HepG2 (cell line): Measurements from ENCODE around the gene ADIRF. TPM values are rescaled to one million over a fixed set of nuclear protein-coding genes. Genes with fewer than 3 reads are reported as not detected.

Experiments used
- ATAC-seq: fragments of 200-7000 bp; cut with Tn5 transposase; 3 replicates; pipeline ENCODE4 v1.9.1; 2020; ENCODE audit warnings: mild to moderate bottlenecking, moderate library complexity
- BruUV-seq: library from RNA; stranded (reverse); fragments of 400-500 nt; replicated peaks from 2 replicates; lab custom pipeline; 2021; lab: Mats Ljungman, UMichigan
- CTCF ChIA-PET: fragments of 300-600 bp; formaldehyde crosslinking; extraction: SDS; loops from one replicate; lab custom pipeline; 2021; ENCODE audit warnings: low total read pairs, inconsistent platforms, low intra/inter-chr PET ratio; lab: Yijun Ruan, JAX
- POLR2A ChIA-PET: fragments of 350-600 bp; sonication (Branson Sonifier 250); formaldehyde crosslinking; loops from one replicate; lab custom pipeline; 2020; ENCODE audit warnings: antibody characterized with exemption, inconsistent platforms; lab: Yijun Ruan, JAX
- DNase-seq: peaks from one replicate; pipeline ENCODE4 v3.0.0-alpha.2; 2015; ENCODE audit warnings: low spot score
- FAIRE-seq: peaks from 3 replicates; lab custom pipeline; 2011; peaks lifted over from hg19 to GRCh38; lab: Jason Lieb, UNC
- H2AFZ ChIP-seq: one replicate; pipeline ENCODE4 v1.6.1; 2011; ENCODE audit warnings: low read length, inconsistent platforms
- H3K27ac ChIP-seq: fragments of 300-600 bp; 3 replicates; pipeline ENCODE4 v1.8.0; 2011; ENCODE audit warnings: mixed run types, mild to moderate bottlenecking, mixed read lengths, low read length, inconsistent platforms; ENCODE audit not compliant: insufficient read depth; ENCODE audit errors: extremely low read length
- H3K27me3 ChIP-seq, 2 experiments: fragments of 200-600 bp in 1 of 2; 2 replicates in 1 of 2; 3 replicates in 1 of 2; pipeline versions ENCODE4 v1.6.0 to v1.8.0; 2011; ENCODE audit warnings: low read length in 2 of 2, mild to moderate bottlenecking in 2 of 2, moderate library complexity in 2 of 2, inconsistent platforms in 1 of 2; ENCODE audit not compliant: insufficient read depth in 2 of 2, control insufficient read depth in 1 of 2
- H3K36me3 ChIP-seq, 2 experiments: fragments of 200-600 bp in 1 of 2; replicated peaks in 1 of 2; 2 replicates in 1 of 2; 3 replicates in 1 of 2; pipeline versions ENCODE4 v1.5.1 to v1.8.0; 2011; ENCODE audit warnings: low read length in 2 of 2, inconsistent platforms in 1 of 2; ENCODE audit not compliant: insufficient read depth in 2 of 2, control insufficient read depth in 1 of 2
- H3K4me1 ChIP-seq: 2 replicates; pipeline ENCODE4 v1.5.1; 2012; ENCODE audit warnings: low read length, inconsistent platforms; ENCODE audit not compliant: insufficient read depth
- H3K4me2 ChIP-seq: 2 replicates; pipeline ENCODE4 v1.6.0; 2011; ENCODE audit warnings: low read depth, low read length, inconsistent platforms
- H3K4me3 ChIP-seq, 3 experiments: fragments of 200-600 bp in 1 of 3; sonication (generic), shearing (Covaris generic) in 1 of 3; replicated peaks in 1 of 3; 2 replicates each; pipeline ENCODE4 v1.5.1; 2011 to 2016; ENCODE audit warnings: low read length in 3 of 3, inconsistent platforms in 2 of 3, low read depth in 2 of 3, mild to moderate bottlenecking in 2 of 3, control low read depth in 1 of 3, mixed read lengths in 1 of 3; ENCODE audit not compliant: insufficient read depth in 1 of 3
- H3K79me2 ChIP-seq: one replicate; pipeline ENCODE4 v1.6.1; 2011; ENCODE audit warnings: low read length, inconsistent platforms; ENCODE audit not compliant: insufficient read depth
- H3K9ac ChIP-seq: 2 replicates; pipeline ENCODE4 v1.6.0; 2011; ENCODE audit warnings: mild to moderate bottlenecking, low read depth, low read length, inconsistent platforms; ENCODE audit not compliant: insufficient read depth
- H3K9me3 ChIP-seq: 2 replicates; pipeline ENCODE4 v1.5.1; 2012; ENCODE audit warnings: mild to moderate bottlenecking, low read length
- H4K20me1 ChIP-seq: 2 replicates; pipeline ENCODE4 v1.6.0; 2011; ENCODE audit warnings: inconsistent platforms, mild to moderate bottlenecking, low read length, moderate library complexity; ENCODE audit not compliant: insufficient read depth
- CEBPG ChIP-seq: IDR thresholded peaks from 2 replicates; pipeline ENCODE4 v1.6.1; 2016
- CREM ChIP-seq, 2 experiments: sonication (generic) in 1 of 2; formaldehyde crosslinking in 1 of 2; IDR thresholded peaks; 2 replicates each; pipeline versions ENCODE4 v1.4.0 to v1.6.1; 2016 to 2020; ENCODE audit warnings: antibody characterized with exemption in 1 of 2, mild to moderate bottlenecking in 1 of 2, missing genetic modification reagents in 1 of 2
- CSRNP1 ChIP-seq: sonication (generic); formaldehyde crosslinking; IDR thresholded peaks from 2 replicates; pipeline ENCODE4 v1.8.1; 2023; ENCODE audit warnings: mild to moderate bottlenecking, missing genetic modification reagents
- HOXA3 ChIP-seq: sonication (generic); formaldehyde crosslinking; IDR thresholded peaks from 2 replicates; pipeline ENCODE4 v1.5.0; 2020; ENCODE audit warnings: missing genetic modification reagents
- HOXA9 ChIP-seq: sonication (generic); formaldehyde crosslinking; IDR thresholded peaks from 2 replicates; pipeline ENCODE4 v1.8.1; 2022; ENCODE audit warnings: missing genetic modification reagents, mild to moderate bottlenecking, moderate library complexity, borderline replicate concordance
- JUN ChIP-seq: sonication (generic); formaldehyde crosslinking; IDR thresholded peaks from 2 replicates; pipeline ENCODE4 v1.4.0; 2020; ENCODE audit warnings: mild to moderate bottlenecking, missing genetic modification reagents
- KDM2A ChIP-seq: sonication (generic); formaldehyde crosslinking; IDR thresholded peaks from 2 replicates; pipeline ENCODE4 v1.4.0; 2020; ENCODE audit warnings: low read depth, missing genetic modification reagents, borderline replicate concordance
- KLF16 ChIP-seq, 2 experiments: sonication (generic) in 1 of 2; formaldehyde crosslinking in 1 of 2; IDR thresholded peaks; 2 replicates each; pipeline versions ENCODE4 v1.6.1 to v1.8.0; 2016 to 2023; ENCODE audit warnings: missing genetic modification reagents in 2 of 2, missing compliant biosample characterization in 1 of 2
- LRRFIP1 ChIP-seq: sonication (generic); formaldehyde crosslinking; conservative IDR thresholded peaks from 2 replicates; pipeline ENCODE4 v1.4.0; 2020; ENCODE audit warnings: missing genetic modification reagents
- MED1 ChIP-seq: sonication (generic); formaldehyde crosslinking; IDR thresholded peaks from 2 replicates; pipeline ENCODE4 v1.4.0; 2020; ENCODE audit warnings: missing genetic modification reagents
- MLLT10 ChIP-seq: sonication (generic); formaldehyde crosslinking; IDR thresholded peaks from 2 replicates; pipeline ENCODE4 v1.4.0; 2020; ENCODE audit warnings: missing genetic modification reagents
- NFKB2 ChIP-seq: sonication (generic); formaldehyde crosslinking; IDR thresholded peaks from 2 replicates; pipeline ENCODE4 v1.4.0; 2020; ENCODE audit warnings: missing genetic modification reagents, borderline replicate concordance
- PITX1 ChIP-seq: sonication (generic); formaldehyde crosslinking; IDR thresholded peaks from 2 replicates; pipeline ENCODE4 v1.5.1; 2020; ENCODE audit warnings: mild to moderate bottlenecking, missing genetic modification reagents
- POLR2A ChIP-seq, 2 experiments: IDR thresholded peaks; 2 replicates each; pipeline ENCODE4 v1.6.1; 2011; ENCODE audit warnings: low read depth in 2 of 2, low read length in 2 of 2, mild to moderate bottlenecking in 1 of 2, moderate library complexity in 1 of 2; ENCODE audit not compliant: insufficient read depth in 1 of 2
- SAP130 ChIP-seq: IDR thresholded peaks from 2 replicates; pipeline ENCODE4 v1.6.1; 2016; ENCODE audit warnings: low read depth
- TGIF2 ChIP-seq: IDR thresholded peaks from 2 replicates; pipeline ENCODE4 v1.6.1; 2016; ENCODE audit warnings: control low read depth, missing compliant biosample characterization
- ZNF263 ChIP-seq: sonication (generic); formaldehyde crosslinking; IDR thresholded peaks from 2 replicates; pipeline ENCODE4 v1.4.0; 2020; ENCODE audit warnings: missing genetic modification reagents
- ZNF335 ChIP-seq: sonication (generic); formaldehyde crosslinking; IDR thresholded peaks from 2 replicates; pipeline ENCODE4 v1.4.0; 2020; ENCODE audit warnings: missing genetic modification reagents
- ZNF503 ChIP-seq: sonication (generic); formaldehyde crosslinking; IDR thresholded peaks from 2 replicates; pipeline ENCODE4 v1.4.0; 2020; ENCODE audit warnings: missing genetic modification reagents
- ZNF577 ChIP-seq: sonication (generic); formaldehyde crosslinking; IDR thresholded peaks from 2 replicates; pipeline ENCODE4 v1.4.0; 2020; ENCODE audit warnings: mild to moderate bottlenecking, low read depth, missing genetic modification reagents, borderline replicate concordance
- WGBS: methylation state at CpG from one replicate; pipeline ENCODE4 v1.1.6; 2017; ENCODE audit warnings: low lambda C conversion rate; 5-methylcytosine and 5-hydroxymethylcytosine counted together
- in situ Hi-C: cut with HindIII; loops from 2 replicates; pipeline ENCODE4 v1.10.0; 2017; ENCODE audit warnings: low pct_unique_long_range_greater_than_20kb; ENCODE audit not compliant: extremely low pct_ligation_motif_present
- intact Hi-C: fragments of 100-400 bp; cut with micrococcal nuclease; formaldehyde crosslinking; loops from one replicate; pipeline ENCODE4 v1.10.0; 2022; ENCODE audit not compliant: unreplicated experiment
- polyA plus RNA-seq, 8 experiments: library from polyadenylated mRNA; depleted of rRNA in 3 of 8; stranded (reverse) in 7 of 8; unstranded in 1 of 8; fragments of >200 nt; fragmentation: Illumina TruSeq in 4 of 8; extraction: Trizol in 4 of 8; gene quantifications; 2 replicates each; pipeline versions ENCODE4 v1.2.1 to v1.2.3, GENCODE V29; 2011 to 2016; ENCODE audit warnings: low read depth in 4 of 8, missing spikeins in 1 of 8, mixed read lengths in 1 of 8; ENCODE audit not compliant: insufficient read depth in 1 of 8
- total RNA-seq, 5 experiments: library from RNA; depleted of rRNA; stranded (reverse); fragments of >200 nt; fragmentation: Illumina TruSeq; extraction: Trizol; gene quantifications; 2 replicates each; pipeline ENCODE4 v1.2.3, GENCODE V29; 2016; ENCODE audit warnings: low read depth in 1 of 5

ADIRF gene
- total and polyA plus RNA-seq, 2 of the 13 experiments (the other 11 are each of a cell fraction or from before 2014, with no cell fraction given): 0.13 to 0.40 TPM

- DNase-seq (no peak), FAIRE-seq (no peak), ATAC-seq (no peak)
- Histone ChIP-seq H2AFZ (no peak overlapping the region), H3K9me3 (no peaks in the 10 kb centered on the region), H4K20me1 (no peaks in the 10 kb centered on the region), H3K4me2 (no peak overlapping the region), H3K27ac (no peak overlapping the region), H3K4me1 (peaks cover 11% of the 10 kb centered on the region), H3K27me3 (no peaks in the 10 kb centered on the region; a peak in 1 of 5 replicates), H3K4me3 (no peak overlapping the region), H3K79me2 (no peaks in the 10 kb centered on the region), H3K9ac (no peak overlapping the region), H3K36me3 (no peaks in the 10 kb centered on the region; a peak in 1 of 5 replicates)
- intact Hi-C loops (no loop called here), in situ Hi-C loops (no loop called here)
- TF ChIP-seq TGIF2 (CRISPR knock-in tag): no peak
- TF ChIP-seq POLR2A (IDR thresholded peaks at IDR 0.05; ENCODE audit: insufficient read depth in 1 of 2, low read depth in 2 of 2, low read length in 2 of 2): no peak
- no peak for TF ChIP-seq CEBPG (CRISPR knock-in tag)
- TF ChIP-seq PITX1 (CRISPR knock-in tag): no peak
- TF ChIP-seq KLF16 (CRISPR knock-in tag; IDR thresholded peaks at IDR 0.05): no peak
- TF ChIP-seq CREM (IDR thresholded peaks at IDR 0.05): no peak
- TF ChIP-seq CREM (CRISPR knock-in tag; IDR thresholded peaks at IDR 0.05): no peak
- no peak for TF ChIP-seq MLLT10 (CRISPR knock-in tag)
- TF ChIP-seq MED1: no peak
- TF ChIP-seq KDM2A (CRISPR knock-in tag): no peak
- no peak for TF ChIP-seq ZNF335 (CRISPR knock-in tag)
- no peak for TF ChIP-seq HOXA9 (CRISPR knock-in tag)
- no peak for TF ChIP-seq ZNF503 (CRISPR knock-in tag)
- no peak for TF ChIP-seq LRRFIP1 (CRISPR knock-in tag)
- TF ChIP-seq ZNF263: no peak
- TF ChIP-seq JUN: no peak
- TF ChIP-seq HOXA3 (CRISPR knock-in tag): no peak
- TF ChIP-seq NFKB2 (CRISPR knock-in tag): no peak
- TF ChIP-seq CSRNP1 (CRISPR knock-in tag): no peak
- no peak for TF ChIP-seq ZNF577 (CRISPR knock-in tag)
- TF ChIP-seq SAP130 (CRISPR knock-in tag): no peak
- ChIA-PET POLR2A (no interaction called here), CTCF (no interaction called here)
- BruUV-seq: no TSS peak
- WGBS: 92% methylated on average over 2 of the region's 2 CpGs
These were observed 35.6 kb upstream of the ADIRF start for GRCh38 chr10:86932674-86933073.
